OCI-LY1 (cell line): Measurements from ENCODE around the gene ATP8A1.

Source experiments
- H2AFZ ChIP-seq: fragments of 200-600 bp; sonication (generic), shearing (Covaris generic); 2 replicates; pipeline ENCODE4 v1.6.0; 2014; ENCODE audit warnings: antibody characterized with exemption, mild to moderate bottlenecking, low read length
- H3F3A ChIP-seq: fragments of 200-600 bp; sonication (generic), shearing (Covaris generic); 2 replicates; pipeline ENCODE4 v1.6.0; 2014; ENCODE audit warnings: mild to moderate bottlenecking, antibody characterized with exemption, low read length, moderate library complexity; ENCODE audit not compliant: insufficient read depth
- H3K27ac ChIP-seq: fragments of 200-600 bp; sonication (generic); 2 replicates; pipeline ENCODE4 v1.5.1; 2014; ENCODE audit warnings: low read length, mixed run types, mild to moderate bottlenecking, low read depth; ENCODE audit not compliant: poor library complexity, severe bottlenecking
- H3K27me3 ChIP-seq: fragments of 200-600 bp; sonication (generic); 2 replicates; pipeline ENCODE4 v1.6.0; 2014; ENCODE audit warnings: antibody characterized with exemption, mild to moderate bottlenecking, low read length, moderate library complexity; ENCODE audit not compliant: insufficient read depth
- H3K36me3 ChIP-seq: fragments of 200-600 bp; sonication (generic); 2 replicates; pipeline ENCODE4 v1.6.1; 2014; ENCODE audit warnings: mild to moderate bottlenecking, antibody characterized with exemption, low read length, moderate library complexity, mixed read lengths; ENCODE audit not compliant: insufficient read depth
- H3K4me1 ChIP-seq: fragments of 200-600 bp; sonication (generic); 2 replicates; pipeline ENCODE4 v1.5.1; 2014; ENCODE audit warnings: mild to moderate bottlenecking, low read length, moderate library complexity; ENCODE audit not compliant: insufficient read depth, severe bottlenecking
- H3K4me2 ChIP-seq: fragments of 200-600 bp; sonication (generic), shearing (Covaris generic); 2 replicates; pipeline ENCODE4 v1.6.1; 2014; ENCODE audit warnings: low read length
- H3K4me3 ChIP-seq: fragments of 200-600 bp; sonication (generic); 2 replicates; pipeline ENCODE4 v1.5.1; 2014; ENCODE audit warnings: low read length, low read depth, mild to moderate bottlenecking, mixed read lengths; ENCODE audit not compliant: poor library complexity, severe bottlenecking
- H3K79me2 ChIP-seq: fragments of 200-600 bp; shearing (Covaris generic); 2 replicates; pipeline ENCODE4 v1.6.1; 2016; ENCODE audit warnings: mixed run types, low read length, mixed read lengths; ENCODE audit not compliant: insufficient read depth
- H3K9ac ChIP-seq: fragments of 200-600 bp; sonication (generic), shearing (Covaris generic); 2 replicates; pipeline ENCODE4 v1.6.1; 2014; ENCODE audit warnings: mild to moderate bottlenecking, low read length, mixed read lengths
- H3K9me2 ChIP-seq: fragments of 200-600 bp; sonication (generic), shearing (Covaris generic); 2 replicates; pipeline ENCODE4 v1.6.1; 2014; ENCODE audit warnings: low read depth, mild to moderate bottlenecking, low read length, mixed read lengths
- H3K9me3 ChIP-seq: fragments of 200-600 bp; shearing (Covaris generic); 2 replicates; pipeline ENCODE4 v1.6.1; 2014; ENCODE audit warnings: low read length, mixed read lengths
- H4K20me1 ChIP-seq: fragments of 200-600 bp; sonication (generic), shearing (Covaris generic); 2 replicates; pipeline ENCODE4 v1.6.0; 2016; ENCODE audit warnings: mild to moderate bottlenecking, low read length; ENCODE audit not compliant: insufficient read depth
- EZH2 ChIP-seq: fragments of 200-600 bp; sonication (generic), shearing (Covaris generic); IDR thresholded peaks from 2 replicates; pipeline ENCODE4 v1.8.0; 2017; ENCODE audit warnings: borderline replicate concordance, mixed run types, mild to moderate bottlenecking, antibody characterized with exemption, low read length, moderate library complexity, mixed read lengths
- TF ChIP-seq, protein P1 (sequence below): fragments of 200-600 bp; sonication (generic), shearing (Covaris generic); IDR thresholded peaks from 2 replicates; pipeline ENCODE4 v1.5.1; 2017; ENCODE audit warnings: mild to moderate bottlenecking, antibody characterized with exemption, low read length, moderate library complexity, mixed read lengths

The ATP8A1 gene

DNA sequence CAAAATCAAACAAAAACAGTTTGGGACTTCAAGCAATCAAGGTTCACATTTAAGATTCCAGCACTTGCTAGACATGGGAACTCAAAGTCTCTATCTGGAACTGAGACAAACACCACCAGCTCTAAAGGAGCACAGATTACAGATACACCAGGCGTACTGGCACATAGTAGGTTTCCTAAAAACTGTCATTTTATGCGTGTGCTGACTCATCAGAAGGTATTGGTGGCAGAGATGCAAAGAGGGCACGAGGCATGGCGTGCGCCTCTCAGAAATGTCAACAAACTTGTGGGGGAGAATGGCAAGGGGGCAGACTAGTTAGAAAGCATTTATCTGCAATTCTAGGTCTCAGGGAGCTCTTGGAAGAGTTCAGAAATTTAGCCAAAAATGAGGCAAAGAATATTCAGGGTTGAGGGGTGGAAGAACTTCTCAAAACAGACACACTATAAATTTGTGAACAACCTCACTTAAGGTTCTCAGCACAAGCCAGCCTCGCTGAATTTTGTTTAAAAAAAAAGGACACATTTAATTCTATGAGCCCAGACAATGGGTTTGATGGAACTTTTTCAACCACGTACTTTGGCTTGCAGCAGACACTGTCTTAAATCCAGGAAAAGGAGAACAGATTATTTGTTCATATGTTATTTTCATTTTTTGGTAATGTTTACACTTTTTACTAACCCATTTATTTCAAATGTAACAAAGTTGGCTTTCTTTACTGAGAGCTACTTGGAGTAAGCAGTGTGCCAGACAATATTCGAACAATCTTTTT lies 159.6 kb downstream of the ATP8A1 start:
- Histone ChIP-seq H4K20me1 (no peaks in the 10 kb centered on the region), H3K79me2 (no peaks in the 10 kb centered on the region), H3K9me2 (no peaks in the 10 kb centered on the region), H2AFZ (no peak overlapping the region), H3K9me3 (no peaks in the 10 kb centered on the region), H3K4me2 (no peak overlapping the region), H3K36me3 (peaks cover 4% of the 10 kb centered on the region; the same call in 1 of the 2 replicates), H3K4me1 (no peaks in the 10 kb centered on the region), H3K27me3 (no peaks in the 10 kb centered on the region), H3K27ac (no peak overlapping the region), H3F3A (no peaks in the 10 kb centered on the region), H3K4me3 (no peak overlapping the region), H3K9ac (no peak overlapping the region)
- no peak for TF ChIP-seq EZH2
- TF ChIP-seq, protein P1, sequence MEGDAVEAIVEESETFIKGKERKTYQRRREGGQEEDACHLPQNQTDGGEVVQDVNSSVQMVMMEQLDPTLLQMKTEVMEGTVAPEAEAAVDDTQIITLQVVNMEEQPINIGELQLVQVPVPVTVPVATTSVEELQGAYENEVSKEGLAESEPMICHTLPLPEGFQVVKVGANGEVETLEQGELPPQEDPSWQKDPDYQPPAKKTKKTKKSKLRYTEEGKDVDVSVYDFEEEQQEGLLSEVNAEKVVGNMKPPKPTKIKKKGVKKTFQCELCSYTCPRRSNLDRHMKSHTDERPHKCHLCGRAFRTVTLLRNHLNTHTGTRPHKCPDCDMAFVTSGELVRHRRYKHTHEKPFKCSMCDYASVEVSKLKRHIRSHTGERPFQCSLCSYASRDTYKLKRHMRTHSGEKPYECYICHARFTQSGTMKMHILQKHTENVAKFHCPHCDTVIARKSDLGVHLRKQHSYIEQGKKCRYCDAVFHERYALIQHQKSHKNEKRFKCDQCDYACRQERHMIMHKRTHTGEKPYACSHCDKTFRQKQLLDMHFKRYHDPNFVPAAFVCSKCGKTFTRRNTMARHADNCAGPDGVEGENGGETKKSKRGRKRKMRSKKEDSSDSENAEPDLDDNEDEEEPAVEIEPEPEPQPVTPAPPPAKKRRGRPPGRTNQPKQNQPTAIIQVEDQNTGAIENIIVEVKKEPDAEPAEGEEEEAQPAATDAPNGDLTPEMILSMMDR, result no peak

- Histone ChIP-seq H3K79me2 (no peaks in the 10 kb centered on the region), H3K4me1 (no peaks in the 10 kb centered on the region), H3K9me2 (no peaks in the 10 kb centered on the region), H2AFZ (no peak overlapping the region), H3K4me2 (no peak overlapping the region), H3K27ac (no peak overlapping the region), H3K9me3 (no peaks in the 10 kb centered on the region), H4K20me1 (no peaks in the 10 kb centered on the region), H3K9ac (no peak overlapping the region), H3K27me3 (no peaks in the 10 kb centered on the region), H3K4me3 (no peak overlapping the region), H3F3A (no peaks in the 10 kb centered on the region), H3K36me3 (no peaks in the 10 kb centered on the region)
- TF ChIP-seq EZH2, result no peak
- TF ChIP-seq, protein P1, result no peak
Measured at GRCh38 chr4:42492962-42493361, 163.9 kb downstream of the ATP8A1 start.

DNA sequence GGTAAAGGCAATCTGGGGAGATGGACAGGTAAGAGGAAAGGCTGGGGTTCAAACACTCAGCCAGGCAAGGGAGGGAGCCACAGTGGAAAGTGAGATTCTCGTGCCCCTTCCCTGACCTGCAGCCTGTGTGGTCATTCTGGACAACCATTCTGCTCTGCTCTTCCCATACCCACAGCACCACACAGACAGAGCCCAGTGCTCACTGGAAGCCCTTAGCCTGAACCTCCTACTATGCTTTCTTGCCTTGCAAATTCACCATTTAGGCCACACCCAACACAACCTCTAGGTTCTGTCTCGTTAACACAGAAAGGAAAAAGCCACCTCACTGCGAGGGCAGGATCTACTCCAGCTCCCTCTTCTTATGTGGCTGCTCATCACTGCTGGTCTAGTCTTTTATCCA lies 166.9 kb downstream of the ATP8A1 start:
- no peak overlapping the region for H3K4me3 ChIP-seq
- no peaks in the 10 kb centered on the region for H3K9me2 ChIP-seq
- H3K27ac ChIP-seq, result no peak overlapping the region
- H3F3A ChIP-seq, result no peaks in the 10 kb centered on the region
- no peaks in the 10 kb centered on the region for H3K4me1 ChIP-seq
- H3K27me3 ChIP-seq, result no peaks in the 10 kb centered on the region
- TF ChIP-seq, protein P1, result no peak
- TF ChIP-seq EZH2, result no peak
- no peaks in the 10 kb centered on the region for H3K79me2 ChIP-seq
- no peak overlapping the region for H3K9ac ChIP-seq
- no peaks in the 10 kb centered on the region for H3K36me3 ChIP-seq
- H3K9me3 ChIP-seq, result no peaks in the 10 kb centered on the region
- no peak overlapping the region for H3K4me2 ChIP-seq
- H4K20me1 ChIP-seq, result no peaks in the 10 kb centered on the region
- H2AFZ ChIP-seq, result no peak overlapping the region
